GM18507 (cell line): ENCODE data around the gene ARMC9.
"Not testable (repeated sequence)": the region's sequence is repeated elsewhere in the genome, so short reads cannot be mapped to it uniquely, and the experiment has no call there.

Experiments
- DNase-seq: peaks from one replicate; pipeline ENCODE4 v3.0.0; 2011; ENCODE audit warnings: low read depth; ENCODE audit not compliant: insufficient read length; ENCODE audit errors: extremely low spot score
- FAIRE-seq: peaks from 2 replicates; lab custom pipeline; 2011; peaks lifted over from hg19 to GRCh38; lab: Jason Lieb, UNC

ARMC9 gene

DNA sequence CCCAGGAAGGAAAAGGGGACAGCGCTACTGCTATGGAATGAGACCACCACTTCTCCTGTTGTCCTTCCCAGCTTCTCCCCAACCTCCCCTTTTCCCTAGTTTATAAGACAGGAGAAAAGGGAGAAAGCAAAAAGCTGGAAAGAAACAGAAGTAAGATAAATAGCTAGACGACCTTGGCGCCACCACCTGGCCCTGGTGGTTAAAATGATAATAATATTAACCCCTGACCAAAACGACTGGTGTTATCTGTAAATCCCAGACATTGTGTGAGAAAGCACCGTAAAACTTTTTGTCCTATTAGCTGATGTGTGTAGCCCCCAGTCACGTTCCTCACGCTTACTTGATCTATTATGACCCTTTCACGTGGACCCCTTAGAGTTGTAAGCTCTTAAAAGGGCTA lies 202.2 kb downstream of the ARMC9 start:
- DNase-seq, FAIRE-seq: not testable (repeated sequence)

DNA sequence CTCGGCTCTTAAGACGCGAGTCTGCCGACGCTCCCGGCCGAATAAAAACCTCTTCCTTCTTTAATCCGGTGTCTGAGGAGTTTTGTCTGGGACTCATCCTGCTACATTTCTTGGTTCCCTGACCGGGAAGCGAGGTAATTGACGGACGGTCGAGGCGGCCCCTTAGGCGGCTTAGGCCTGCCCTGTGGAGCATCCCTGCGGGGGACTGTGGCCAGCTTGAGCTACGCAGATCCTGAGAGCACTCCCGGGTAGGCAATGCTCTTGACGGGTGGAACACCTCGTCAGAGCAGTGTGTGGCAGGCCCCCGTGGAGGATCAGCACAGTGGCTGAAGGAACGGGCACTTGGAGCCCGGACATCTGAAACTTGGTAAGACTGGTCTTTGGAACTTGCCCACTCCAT lies 202.7 kb downstream of the ARMC9 start:
- not testable (repeated sequence) for FAIRE-seq

DNA sequence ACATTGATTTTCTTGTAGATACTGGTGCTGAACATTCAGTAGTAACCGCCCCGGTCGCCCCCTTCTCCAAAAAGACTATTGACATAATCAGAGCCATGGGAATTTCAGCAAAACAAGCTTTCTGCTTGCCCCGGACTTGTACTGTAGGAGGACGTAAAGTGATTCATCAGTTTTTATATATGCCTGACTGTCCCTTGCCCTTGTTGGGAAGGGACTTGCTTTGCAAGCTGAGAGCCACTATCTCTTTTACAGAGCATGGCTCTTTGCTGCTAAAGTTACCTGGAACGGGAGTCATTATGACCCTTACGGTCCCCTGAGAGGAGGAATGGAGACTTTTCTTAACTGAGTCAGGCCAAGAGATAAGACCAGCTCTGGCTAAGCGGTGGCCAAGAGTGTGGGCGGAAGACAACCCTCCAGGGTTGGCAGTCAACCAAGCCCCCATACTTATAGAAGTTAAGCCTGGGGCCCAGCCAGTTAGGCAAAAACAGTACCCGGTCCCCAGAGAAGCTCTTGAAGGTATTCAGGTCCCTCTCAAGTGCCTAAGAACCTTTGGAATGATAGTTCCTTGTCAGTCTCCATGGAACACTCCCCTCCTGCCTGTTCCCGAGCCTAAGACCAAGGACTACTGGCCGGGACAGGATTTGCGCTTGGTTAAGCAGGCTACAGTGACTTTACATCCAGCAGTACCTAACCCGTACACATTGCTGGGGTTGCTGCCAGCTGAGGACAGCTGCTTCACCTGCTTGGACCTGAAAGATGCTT lies 205.2 kb downstream of the ARMC9 start:
- DNase-seq, FAIRE-seq: not testable (repeated sequence)

More for the DNA sequence above, 202.7 kb downstream of the ARMC9 start:
- not testable (repeated sequence) for DNase-seq

DNA sequence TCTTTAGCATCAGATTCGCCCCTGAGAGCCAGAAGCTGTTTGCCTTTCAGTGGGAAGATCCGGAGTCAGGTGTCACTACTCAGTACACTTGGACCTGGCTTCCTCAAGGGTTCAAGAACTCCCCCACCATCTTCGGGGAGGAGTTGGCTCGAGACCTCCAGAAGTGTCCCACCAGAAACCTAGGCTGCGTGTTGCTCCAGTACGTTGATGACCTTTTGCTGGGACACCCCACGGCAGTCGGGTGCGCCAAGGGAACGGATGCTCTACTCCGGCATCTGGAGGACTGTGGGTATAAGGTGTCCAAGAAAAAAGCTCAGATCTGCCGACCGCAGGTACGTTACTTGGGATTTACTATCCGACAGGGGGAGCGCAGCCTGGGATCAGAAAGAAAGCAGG lies 205.8 kb downstream of the ARMC9 start:
- not testable (repeated sequence) for FAIRE-seq, DNase-seq

DNA sequence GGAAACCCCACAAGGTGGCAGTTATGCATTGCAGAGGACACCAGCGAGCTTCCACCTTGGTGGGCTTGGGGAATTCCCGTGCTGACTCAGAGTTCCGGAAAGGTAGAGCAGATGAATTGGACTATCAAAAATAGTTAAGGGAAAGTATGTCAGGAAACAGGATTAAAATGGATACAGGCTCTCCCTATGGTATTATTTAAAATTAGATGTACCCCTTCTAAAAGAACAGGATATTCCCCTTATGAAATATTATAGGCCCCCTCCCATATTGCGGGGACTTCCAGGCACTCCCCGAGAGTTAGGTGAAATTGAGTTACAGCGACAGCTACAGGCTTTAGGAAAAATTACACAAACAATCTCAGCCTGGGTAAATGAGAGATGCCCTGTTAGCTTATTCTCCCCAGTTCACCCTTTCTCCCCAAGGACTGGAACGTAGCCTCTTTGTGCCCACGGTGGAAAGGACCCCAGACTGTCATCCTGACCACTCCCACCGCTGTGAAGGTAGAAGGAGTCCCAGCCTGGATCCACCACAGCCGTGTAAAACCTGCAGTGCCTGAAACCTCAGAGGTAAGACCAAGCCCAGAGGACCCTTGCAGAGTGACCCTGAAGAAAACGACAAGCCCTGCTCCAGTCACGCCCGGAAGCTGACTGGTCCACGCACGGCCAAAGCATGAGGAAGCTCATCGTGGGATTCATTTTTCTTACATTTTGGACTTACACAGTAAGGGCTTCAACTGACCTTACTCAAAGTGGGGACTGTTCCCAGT lies 207.4 kb downstream of the ARMC9 start:
- DNase-seq, FAIRE-seq: not testable (repeated sequence)

DNA sequence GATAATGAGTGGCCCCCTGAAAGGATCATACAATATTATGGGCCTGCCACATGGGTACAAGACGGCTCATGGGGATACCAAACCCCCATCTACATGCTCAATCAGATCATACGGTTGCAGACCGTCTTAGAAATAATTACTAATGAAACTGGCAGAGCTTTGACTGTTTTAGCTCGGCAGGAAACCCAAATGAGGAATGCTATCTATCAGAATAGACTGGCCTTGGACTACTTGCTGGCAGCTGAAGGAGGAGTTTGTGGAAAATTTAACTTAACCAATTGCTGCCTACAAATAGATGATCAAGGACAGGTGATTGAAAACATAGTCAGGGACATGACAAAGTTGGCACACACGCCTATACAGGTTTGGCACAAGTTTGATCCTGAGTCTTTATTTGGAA lies 209.3 kb downstream of the ARMC9 start:
- FAIRE-seq, DNase-seq: not testable (repeated sequence)

DNA sequence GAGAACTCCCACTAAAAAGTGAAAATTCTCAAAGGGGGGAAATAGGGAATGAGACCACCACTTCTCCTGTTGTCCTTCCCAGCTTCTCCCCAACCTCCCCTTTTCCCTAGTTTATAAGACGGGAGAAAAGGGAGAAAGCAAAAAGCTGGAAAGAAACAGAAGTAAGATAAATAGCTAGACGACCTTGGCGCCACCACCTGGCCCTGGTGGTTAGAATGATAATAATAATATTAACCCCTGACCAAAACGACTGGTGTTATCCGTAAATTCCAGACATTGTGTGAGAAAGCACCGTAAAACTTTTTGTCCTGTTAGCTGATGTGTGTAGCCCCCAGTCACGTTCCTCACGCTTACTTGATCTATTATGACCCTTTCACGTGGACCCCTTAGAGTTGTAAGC lies 209.9 kb downstream of the ARMC9 start:
- FAIRE-seq, result not testable (repeated sequence)

DNA sequence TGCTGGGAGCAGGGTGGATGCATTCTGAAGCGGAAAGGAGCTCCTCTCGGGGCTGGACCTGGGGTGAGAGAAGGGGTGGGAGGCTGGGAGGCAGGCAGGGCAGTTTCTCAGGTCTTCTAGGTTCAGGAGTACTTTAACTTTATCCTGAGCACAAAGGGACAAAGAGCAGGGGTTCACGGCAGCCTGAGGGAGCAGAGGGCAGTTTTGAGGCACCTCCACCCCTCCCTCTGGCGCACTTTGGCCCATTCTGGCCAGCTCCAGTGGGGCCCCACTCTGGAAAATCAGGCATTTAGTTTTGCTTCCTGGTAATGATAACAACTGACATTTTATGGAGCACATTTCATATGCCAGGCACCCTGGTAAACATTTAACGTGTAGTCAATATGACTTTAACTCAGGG lies 211.3 kb downstream of the ARMC9 start:
- FAIRE-seq (no peak), DNase-seq (no peak)

More for the DNA sequence above, 209.9 kb downstream of the ARMC9 start:
- not testable (repeated sequence) for DNase-seq

DNA sequence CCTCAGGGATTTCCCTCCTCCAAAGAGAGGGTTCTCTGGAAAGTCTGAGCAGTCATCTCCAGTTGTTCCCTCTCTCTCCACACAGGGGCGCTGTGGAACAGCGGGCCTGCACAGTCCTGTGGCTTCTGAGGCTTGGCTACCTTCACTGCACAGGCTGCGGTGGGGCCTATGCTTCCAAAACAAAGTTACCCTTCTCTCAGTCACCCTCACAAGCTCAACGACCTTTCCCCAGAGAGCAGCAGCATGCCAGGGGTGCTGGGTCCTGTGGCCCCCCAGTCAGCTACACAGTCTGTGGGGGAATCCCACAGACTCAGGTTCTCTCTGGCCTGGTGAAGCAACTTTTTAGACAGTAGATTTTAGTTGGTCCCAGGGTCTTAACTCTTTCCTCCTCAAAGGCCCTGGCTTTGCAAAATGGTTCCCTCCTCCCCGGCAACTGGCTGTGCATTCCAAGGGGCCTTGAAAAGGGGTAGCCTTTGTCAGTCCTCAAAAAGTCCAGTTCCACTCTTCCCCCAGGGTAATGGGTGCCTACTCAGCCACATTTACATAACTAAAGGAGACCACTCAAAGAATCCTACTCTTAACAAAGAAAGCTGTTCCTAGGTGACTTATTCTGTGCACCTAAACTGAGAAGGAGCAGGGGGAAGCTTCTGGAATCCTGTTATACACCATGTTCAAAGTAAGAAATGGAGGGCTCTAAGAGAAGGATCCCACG lies 212.0 kb downstream of the ARMC9 start:
- no peak for DNase-seq

DNA sequence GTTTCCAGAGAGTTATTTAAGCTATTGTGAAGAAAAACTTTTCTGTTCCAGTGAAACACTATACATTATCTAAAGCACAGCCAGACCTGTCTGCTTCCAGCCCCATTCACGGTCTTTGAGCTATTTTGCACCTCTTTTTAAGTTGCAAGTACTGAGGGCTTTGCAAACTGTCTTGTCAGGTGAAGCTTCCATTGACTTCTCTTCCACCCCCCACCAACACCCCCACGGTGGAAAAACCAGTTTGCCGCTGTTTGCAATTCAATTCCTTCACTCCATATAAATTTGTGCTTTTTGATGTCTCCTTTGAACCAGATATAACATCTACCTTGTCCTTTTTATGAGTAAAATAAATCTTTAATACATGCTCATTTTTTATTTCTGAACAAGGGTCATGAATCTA lies 212.8 kb downstream of the ARMC9 start:
- DNase-seq (no peak), FAIRE-seq (no peak)

More for the DNA sequence above, 212.0 kb downstream of the ARMC9 start:
- FAIRE-seq, result peak; percentile 35

DNA sequence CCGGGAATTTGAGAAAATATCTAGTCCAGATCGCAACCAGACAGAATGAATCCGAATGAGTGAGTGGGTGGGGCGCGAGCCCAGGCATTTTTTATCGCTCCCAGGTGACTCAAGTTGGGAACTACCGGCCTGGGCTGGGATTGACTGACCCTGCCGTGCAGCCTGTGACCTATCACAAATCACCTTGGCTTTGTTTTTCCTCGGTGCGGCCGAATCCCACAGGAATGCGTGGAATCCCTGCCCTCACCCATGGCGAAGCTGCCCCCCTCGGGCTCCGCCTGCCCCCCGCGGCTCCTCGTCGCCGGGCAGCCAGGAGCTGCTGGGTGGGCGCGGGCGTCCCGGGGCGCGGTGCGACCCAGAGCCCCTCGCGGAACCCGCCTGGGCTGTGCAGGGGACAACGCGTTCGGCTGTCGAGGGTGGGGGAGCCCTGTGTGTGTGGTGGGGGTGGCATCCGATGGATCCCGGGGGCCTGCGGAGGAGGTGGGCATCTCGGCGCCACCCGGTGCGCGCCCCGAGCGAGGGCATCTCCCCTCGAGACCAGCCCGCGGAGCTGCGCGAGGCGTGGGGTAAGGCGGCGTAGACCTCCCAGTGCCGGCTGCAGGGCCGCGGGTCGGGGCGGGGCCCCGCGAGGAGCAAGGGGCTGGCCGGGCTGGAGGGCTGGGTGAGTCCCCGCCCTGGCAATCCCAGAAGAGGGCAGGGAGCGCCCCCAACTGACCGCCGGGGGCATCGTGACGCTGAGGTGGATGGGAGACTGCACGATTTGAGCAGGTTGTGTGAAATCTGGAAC lies 213.6 kb downstream of the ARMC9 start:
- FAIRE-seq (peak; percentile 87), DNase-seq (peak; percentile 70)

DNA sequence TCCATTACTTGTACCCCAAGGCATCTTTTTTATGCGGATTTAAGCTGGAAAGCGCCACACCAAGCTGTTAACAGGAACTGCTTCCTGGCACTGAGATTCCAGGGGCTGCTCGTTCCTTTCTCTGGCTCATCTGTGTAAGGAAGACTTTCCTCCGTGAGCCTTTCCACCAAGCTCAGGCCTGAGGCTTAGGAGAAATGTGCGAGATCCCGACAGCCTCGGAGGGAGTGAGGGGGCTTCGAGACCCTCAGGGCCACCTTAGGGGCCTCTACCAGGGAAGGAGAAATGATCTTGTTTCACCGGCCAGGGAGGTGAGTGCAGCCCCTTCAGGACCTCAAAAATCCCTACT lies 214.2 kb downstream of the ARMC9 start:
- FAIRE-seq (no peak), DNase-seq (no peak)

DNA sequence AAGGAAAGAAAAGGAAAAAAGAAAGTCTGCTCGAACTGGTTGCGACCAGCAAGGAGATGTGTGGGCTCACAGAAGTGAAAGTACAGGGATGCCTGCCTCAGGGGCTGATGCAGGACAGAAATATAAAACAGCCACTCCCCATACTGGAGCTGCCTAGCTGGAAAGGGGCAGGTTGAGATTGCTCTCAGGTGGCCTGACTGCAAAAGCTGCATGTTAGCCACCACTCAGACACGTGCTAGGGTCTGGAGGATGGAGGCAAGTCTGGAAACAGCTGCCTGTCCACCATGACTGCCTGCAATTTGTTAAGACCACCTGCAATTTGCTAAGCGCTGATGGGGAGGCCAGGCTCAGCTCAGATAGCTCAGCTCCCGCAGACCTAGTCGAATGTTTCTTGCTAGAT lies 215.0 kb downstream of the ARMC9 start:
- DNase-seq, result no peak
- FAIRE-seq, result no peak

DNA sequence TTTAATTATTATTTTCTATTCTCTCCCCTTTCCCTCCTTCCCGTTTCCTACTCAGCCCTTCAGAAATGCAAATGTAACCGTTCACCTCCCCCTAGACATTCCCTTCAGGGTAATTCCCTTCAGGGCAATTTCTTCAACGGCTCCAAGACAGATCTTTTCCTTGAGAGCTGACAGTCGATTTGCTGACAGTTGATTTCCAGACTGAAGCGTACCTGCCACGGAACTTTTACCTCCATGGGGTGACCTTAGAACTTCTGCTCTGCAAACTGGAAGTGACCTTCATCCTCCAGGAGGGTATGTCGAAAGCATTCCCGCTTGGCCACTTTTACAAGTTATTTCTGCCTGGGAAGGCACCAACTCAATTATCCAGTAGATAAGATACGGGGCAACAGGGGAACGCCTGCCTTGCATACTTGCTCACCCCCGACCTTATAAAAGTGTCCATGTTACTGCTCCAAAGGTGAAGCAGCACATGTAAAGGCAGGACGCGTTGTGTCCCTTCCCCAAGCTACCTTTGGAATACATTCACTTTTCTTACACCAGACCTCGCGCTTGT lies 215.6 kb downstream of the ARMC9 start:
- FAIRE-seq (no peak), DNase-seq (no peak)

DNA sequence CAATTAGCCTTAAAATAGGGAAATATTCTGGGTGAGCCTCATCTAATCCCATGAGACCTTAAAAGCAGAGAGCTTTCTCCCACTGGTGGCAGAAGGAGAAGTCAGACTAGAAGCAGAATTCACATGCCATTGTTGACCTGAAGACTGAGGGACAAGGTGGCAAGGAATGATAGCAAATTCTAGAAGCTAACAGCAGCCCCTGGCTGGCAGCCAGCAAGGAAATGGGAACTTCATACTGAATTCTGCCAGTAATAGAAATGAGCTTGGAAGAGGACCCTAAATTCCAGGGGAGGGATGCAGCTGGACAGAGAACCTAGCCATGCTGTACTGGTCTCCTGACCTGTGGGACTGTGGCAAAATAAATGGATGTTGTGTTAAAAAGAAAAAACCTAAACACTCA lies 216.6 kb downstream of the ARMC9 start:
- no peak for FAIRE-seq

DNA sequence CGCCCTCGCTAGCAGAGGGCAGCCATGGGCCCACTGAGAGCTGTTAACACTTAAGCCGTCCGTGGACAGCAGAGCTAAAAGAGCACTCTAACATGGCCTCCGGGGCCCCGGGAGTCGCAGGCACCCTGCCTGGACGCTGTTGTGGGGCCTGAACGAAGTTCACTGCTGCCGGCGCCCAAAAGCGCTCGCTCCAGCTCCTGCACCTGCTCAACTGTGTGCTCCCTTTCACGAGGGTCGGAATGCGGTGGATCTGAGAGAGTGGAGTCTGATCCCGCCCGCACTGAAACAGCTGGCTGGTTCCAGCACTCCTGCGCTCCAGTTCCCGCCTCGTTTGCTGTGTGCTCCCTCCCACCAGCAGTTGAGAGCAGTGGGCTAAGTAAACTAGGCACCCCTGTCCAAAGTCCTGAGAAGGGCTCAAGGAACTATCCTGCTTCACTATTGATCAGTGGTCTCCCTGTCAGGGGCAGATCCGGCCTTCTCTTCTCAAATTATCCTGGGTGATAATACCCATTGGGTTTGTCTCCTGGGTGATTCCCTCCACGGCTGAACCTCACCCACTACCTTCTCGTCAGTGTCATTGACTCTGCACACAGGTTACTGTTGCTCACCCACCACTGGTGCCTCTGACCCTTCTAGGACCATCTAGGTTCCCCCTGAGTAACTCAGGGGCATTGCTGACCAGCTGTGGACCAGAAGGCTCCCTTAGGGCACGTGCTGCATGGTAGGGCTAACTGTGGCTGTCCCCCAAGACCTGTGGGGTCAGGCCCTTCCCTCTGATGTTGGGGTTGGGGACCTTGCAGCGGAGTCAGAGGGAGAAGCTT lies 220.6 kb downstream of the ARMC9 start:
- FAIRE-seq, result no peak
- no peak for DNase-seq

More for the DNA sequence above, 216.6 kb downstream of the ARMC9 start:
- DNase-seq, result no peak

DNA sequence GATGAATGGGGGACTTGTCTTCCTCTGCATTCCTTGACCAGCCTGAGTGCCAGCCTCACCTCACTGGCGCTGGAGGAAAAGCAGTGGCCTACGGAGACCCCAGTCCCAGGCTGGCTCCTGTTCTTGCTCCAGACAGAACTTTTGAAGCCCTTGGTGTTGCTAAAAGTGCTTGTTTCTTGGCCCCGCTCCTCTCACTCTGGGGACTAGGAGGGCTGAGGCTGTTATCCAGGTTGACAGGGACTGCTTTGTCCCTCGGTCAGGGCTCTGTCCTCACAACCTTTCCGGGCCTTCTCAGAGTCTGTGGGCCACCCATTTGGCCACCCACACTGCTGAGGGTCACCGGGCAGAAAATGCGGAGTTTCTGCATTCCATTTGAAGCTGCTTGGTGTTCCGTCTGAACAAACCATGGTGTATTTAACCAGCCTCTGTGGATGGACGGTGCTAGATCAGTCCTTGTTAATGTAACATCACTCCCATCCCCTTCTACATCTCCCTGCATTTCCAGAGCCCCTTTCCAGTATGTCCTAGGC lies 222.7 kb downstream of the ARMC9 start:
- no peak for FAIRE-seq
- DNase-seq, result no peak

DNA sequence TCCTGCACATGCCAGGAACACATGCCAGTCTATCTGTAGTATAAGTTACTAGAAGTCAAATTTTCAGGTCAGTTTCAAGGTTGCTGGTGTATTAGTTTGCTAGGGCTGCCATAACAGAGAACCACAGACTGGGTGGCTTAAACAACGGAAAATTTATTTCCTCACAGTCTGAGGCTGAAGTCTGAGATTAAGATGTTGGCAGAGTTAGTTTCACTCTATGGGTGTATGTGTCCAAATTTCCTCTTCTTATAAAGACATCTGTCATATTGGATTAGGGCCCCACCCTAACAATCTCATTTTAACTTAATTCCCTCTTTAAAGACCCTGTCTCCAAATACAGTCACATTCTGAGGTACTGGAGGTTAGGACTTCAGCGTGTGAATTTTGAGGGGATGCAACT lies 223.6 kb downstream of the ARMC9 start:
- FAIRE-seq, result no peak
- no peak for DNase-seq
